Upper lobe of left lung (tissue), 4 donors: ENCODE measurements around the gene NXT1.

ENCODE experiments used
- EP300 ChIP-seq, 4 donors: sonication (generic); formaldehyde crosslinking; IDR thresholded peaks; one replicate each; pipeline ENCODE4 v1.5.1; 2017; ENCODE audit warnings: antibody characterized with exemption in 4 of 4, control low read depth in 2 of 4
- POLR2A ChIP-seq, 4 donors: fragments of 450-650 bp; IDR thresholded peaks; one replicate each; pipeline ENCODE4 v1.5.1; 2016 to 2017; ENCODE audit warnings: antibody characterized with exemption in 4 of 4, mild to moderate bottlenecking in 2 of 4
- POLR2AphosphoS5 ChIP-seq, 2 donors: sonication (generic); formaldehyde crosslinking; IDR thresholded peaks; one replicate each; pipeline ENCODE4 v1.5.1; 2017; ENCODE audit warnings: antibody characterized with exemption in 2 of 2
- TF ChIP-seq, protein P1 (sequence below), 6 experiments: fragments of 450-650 bp in 4 of 6; fragments of 200-600 bp in 2 of 6; sonication (generic) in 2 of 6; IDR thresholded peaks; one replicate each; pipeline ENCODE4 v1.5.1; 2016 to 2019; ENCODE audit warnings: antibody characterized with exemption in 6 of 6

DNA sequence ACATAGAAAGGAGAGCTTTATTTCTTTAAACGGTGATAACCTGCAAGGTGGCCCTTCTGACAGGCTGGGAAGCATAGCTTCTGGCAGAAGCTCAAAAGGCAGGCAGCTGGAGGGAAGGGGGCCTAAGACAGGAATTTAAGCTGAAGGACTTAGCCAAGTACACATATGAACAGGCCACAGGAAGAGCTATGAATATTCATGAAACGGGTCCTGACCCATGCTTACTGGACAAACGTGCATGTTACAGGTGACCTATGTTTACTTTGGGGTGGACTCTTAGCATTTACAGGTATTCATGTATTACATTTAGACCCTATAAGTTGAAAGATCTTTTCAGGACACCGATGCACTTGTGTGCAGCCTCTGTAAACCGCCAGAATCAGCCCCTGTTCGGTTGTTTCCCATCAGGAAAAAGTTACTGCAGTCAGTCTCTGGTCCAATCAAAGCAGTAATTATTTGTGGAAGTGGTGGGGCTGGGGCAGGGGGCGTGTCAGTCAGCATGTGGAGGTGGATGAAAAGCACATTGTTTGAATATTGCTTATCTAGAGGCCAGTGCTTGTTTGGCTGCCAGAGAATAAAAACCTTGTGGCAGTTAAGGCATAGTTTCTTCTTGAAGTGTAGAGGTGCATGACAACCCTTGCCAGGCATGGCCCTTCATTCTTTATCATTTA is 8.5 kb downstream of the NXT1 start:
- no peak for TF ChIP-seq POLR2A (IDR thresholded peaks at IDR 0.05)
- no peak for TF ChIP-seq POLR2AphosphoS5 (IDR thresholded peaks at IDR 0.05)
- TF ChIP-seq, protein P1, sequence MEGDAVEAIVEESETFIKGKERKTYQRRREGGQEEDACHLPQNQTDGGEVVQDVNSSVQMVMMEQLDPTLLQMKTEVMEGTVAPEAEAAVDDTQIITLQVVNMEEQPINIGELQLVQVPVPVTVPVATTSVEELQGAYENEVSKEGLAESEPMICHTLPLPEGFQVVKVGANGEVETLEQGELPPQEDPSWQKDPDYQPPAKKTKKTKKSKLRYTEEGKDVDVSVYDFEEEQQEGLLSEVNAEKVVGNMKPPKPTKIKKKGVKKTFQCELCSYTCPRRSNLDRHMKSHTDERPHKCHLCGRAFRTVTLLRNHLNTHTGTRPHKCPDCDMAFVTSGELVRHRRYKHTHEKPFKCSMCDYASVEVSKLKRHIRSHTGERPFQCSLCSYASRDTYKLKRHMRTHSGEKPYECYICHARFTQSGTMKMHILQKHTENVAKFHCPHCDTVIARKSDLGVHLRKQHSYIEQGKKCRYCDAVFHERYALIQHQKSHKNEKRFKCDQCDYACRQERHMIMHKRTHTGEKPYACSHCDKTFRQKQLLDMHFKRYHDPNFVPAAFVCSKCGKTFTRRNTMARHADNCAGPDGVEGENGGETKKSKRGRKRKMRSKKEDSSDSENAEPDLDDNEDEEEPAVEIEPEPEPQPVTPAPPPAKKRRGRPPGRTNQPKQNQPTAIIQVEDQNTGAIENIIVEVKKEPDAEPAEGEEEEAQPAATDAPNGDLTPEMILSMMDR (IDR thresholded peaks at IDR 0.05) = no peak
- no peak for TF ChIP-seq EP300 (IDR thresholded peaks at IDR 0.05)
